Hematopoietic multipotent progenitor cell treated with erythropoietin and hydrocortisone succinate and interleukin-3 and kit ligand, for 15 days (in vitro differentiated cells): ENCODE data around the gene NUBPL.
"Not testable (repeated sequence)": the region's sequence is repeated elsewhere in the genome, so short reads cannot be mapped to it uniquely, and the experiment has no call there.

ENCODE experiments used
- DNase-seq: peaks from one replicate; pipeline ENCODE4 v3.0.0-alpha.2; 2015; ENCODE audit warnings: low spot score

The NUBPL gene

GRCh38 chr14:31745741-31746140 is 184.5 kb downstream of the NUBPL start:
- DNase-seq = no peak

- DNase-seq = no peak
These were observed 185.1 kb downstream of the NUBPL start for GRCh38 chr14:31746326-31746725.

DNA sequence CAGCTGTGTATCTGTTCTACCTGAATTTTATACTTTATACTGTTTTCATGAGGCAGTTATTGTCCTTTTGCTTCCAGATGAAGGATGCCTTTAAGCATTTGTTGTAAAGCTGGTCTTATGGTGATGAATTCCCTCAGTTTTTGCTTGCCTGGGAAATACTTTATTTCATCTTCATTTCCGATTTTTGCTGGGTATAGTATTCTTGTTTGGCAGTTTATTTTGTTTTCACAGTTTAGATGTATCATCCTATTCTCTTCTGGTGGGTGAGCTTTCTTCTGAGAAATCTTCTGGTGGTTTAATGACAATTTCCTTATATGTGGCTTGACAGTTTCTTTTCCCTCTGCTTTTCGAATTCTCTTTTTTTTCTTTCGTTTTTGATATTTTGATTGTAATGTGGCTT is 188.1 kb downstream of the NUBPL start:
- DNase-seq = no peak

GRCh38 chr14:31751047-31751446 is 189.8 kb downstream of the NUBPL start:
- DNase-seq = not testable (repeated sequence)

GRCh38 chr14:31752867-31753661 is 191.9 kb downstream of the NUBPL start:
- no peak for DNase-seq

GRCh38 chr14:31758941-31759340 is 197.7 kb downstream of the NUBPL start:
- peak; percentile 5 for DNase-seq

DNA sequence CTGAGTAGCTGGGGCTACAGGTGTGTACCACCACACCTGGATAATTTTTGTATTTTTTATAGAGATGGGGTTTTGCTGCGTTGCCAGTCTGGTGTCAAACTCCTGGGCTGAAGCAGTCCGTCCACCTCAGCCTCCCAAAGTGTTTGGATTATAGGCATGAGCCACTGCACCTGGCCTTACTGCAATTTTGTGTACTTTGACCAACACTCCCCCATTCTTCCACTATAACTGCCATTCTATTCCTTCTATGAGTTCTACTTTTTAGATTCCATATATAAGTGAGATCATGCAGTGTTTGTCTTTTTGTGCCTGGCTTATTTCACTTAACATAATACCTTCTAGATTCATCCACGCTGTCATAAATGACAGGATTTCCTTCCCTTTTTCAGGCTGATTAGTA is 199.1 kb downstream of the NUBPL start:
- DNase-seq = no peak

DNA sequence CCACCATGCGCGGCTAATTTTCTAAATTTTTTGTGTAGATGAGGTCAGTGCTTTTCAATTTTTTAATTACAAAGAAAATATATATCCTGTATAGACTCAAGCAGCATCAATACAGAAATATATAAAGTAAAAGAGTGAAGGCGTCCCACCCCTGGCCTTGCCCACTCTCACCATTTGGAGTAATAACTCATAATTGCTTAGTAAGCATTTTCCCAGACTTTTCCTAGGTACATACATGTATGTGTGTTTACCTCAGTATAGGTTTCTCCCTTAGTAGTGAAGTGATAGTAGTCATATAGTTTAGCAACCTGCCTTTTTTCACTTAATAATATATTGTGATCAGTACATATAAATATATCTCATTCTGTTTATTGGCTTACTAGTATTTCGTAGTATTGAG is 200.1 kb downstream of the NUBPL start:
- no peak for DNase-seq

- no peak for DNase-seq
These were observed 201.8 kb downstream of the NUBPL start for GRCh38 chr14:31763041-31763440.

GRCh38 chr14:31766315-31766892 is 205.2 kb downstream of the NUBPL start:
- no peak for DNase-seq

- no peak for DNase-seq
These were observed 207.2 kb downstream of the NUBPL start for GRCh38 chr14:31768355-31768754.

DNA sequence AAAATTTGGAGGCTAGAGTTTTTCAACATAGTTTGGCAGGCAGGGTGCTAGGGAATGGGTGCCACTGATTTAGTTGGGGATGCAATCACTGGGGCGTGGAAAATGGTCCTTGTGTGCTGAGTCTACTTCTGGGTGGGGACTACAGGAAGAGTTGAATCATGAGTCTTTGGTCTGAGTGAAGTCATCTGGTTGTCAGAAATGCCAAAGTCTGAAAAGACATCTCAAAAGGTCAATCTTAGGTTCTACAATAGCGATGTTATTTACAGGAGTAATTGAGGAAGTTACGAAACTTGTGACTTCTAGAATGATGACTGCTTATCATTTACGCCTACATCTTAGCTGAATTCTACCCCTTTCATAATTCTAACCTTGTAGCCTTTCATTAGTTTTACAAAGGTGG is 209.1 kb downstream of the NUBPL start:
- DNase-seq = no peak

DNA sequence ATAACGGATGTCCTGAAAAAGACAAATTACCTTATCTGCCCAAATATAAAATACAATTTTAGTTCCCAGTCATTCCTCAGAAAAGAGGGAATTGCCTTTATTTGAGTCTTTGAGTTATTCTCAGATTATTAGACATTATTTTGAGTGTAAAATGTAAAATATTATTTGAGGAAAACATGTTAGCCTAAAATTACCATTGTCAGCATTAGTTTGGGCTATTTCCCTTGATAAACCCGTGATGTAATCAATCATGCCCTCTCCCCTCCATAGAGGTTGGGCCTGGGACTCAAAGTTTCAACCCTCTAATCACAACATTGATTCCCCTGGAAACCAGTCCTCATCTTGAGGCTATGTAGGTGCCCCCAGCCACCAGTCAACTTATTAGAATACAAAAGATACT is 213.4 kb downstream of the NUBPL start:
- no peak for DNase-seq

DNA sequence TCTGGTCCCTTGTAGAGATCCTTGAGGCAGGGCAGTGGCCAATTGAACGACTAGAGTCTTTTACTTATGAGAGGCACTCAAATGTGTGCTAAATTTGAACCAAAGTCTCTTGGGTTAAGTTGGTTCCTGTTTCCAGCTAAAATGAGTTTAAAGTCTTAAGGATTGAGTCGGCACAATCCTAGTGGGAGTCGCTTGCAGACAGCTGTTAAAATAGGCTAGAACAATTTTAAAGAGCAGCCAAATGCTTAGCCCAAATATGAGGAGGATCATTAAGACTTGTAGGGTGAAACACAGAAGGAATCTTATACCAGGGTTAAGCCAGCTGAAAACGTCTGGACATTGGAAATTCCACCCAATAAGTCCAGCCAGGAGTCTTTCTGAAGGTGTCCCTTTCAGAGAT is 216.1 kb downstream of the NUBPL start:
- DNase-seq = no peak

DNA sequence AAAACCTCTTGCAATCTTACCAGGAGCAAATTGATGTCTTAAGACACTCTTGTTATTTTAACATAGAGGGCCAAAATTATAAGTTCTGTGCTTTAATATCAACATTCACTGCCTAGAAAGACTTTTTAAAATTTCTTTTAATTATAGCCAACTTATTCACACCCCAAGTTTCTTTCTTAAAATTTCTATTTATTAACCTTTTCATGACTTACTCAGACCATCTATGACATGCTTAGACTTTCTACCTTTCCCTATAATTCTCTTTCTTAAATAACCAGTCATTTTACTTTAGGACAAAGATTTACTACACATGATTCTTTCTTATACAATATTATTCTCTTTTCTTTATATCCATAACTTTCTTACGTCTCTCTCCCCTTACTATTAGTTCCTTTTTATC is 220.4 kb downstream of the NUBPL start:
- no peak for DNase-seq

GRCh38 chr14:31785574-31785973 is 224.4 kb downstream of the NUBPL start:
- no peak for DNase-seq

- no peak for DNase-seq
These were observed 226.2 kb downstream of the NUBPL start for GRCh38 chr14:31787377-31787776.

DNA sequence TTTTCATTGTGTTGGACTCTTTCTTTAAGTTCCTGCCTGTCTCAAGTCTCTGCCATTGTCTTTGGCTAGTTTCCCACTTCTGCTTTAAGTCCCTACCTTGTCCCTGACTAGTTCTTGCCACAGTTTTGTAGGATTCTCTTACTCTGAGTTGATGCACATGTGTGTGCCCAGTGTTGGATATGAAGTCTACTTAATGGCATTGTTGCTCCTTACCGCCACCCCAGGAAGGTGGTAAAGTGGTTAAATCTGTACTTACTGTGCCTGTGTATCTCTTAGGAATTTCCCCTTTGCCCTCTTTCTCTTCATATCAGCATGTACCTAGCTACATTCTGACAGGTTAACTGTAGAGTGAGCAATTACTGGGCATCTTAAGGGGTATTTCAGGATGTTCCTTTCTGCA is 227.1 kb downstream of the NUBPL start:
- no peak for DNase-seq

DNA sequence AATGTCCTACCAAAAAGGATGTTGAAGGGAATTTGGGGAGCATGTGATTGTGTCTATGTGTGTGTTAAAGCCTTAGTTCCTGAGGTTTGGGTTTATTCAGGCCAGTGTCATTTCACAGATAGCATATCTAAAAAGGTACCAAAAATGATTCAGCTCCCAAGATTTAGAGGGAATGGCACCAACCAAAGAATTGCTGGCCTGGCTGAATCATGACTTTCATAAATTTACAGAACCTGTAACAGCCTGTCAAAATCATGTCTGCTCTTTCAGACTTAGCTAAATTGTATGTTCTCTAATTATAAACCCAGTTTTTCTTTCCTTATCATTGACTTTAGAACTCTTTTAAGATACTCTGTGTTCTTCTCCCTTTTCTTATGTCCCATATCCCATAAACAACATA is 231.5 kb downstream of the NUBPL start:
- no peak for DNase-seq

DNA sequence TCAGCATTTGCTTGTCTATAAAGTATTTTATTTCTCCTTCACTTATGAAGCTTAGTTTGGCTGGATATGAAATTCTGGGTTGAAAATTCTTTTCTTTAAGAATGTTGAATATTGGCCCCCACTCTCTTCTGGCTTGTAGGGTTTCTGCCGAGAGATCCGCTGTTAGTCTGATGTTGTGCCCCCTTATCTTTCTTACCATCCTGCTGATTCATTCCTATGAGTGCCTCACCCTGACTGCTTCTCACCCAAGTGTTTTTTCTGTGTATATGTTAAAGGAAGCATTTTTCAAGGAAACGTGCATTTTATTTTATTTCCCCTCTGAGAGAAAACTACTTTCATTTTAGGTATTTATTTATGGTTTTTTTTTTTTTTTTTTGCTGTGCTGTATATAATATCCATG is 236.7 kb downstream of the NUBPL start:
- not testable (repeated sequence) for DNase-seq

DNA sequence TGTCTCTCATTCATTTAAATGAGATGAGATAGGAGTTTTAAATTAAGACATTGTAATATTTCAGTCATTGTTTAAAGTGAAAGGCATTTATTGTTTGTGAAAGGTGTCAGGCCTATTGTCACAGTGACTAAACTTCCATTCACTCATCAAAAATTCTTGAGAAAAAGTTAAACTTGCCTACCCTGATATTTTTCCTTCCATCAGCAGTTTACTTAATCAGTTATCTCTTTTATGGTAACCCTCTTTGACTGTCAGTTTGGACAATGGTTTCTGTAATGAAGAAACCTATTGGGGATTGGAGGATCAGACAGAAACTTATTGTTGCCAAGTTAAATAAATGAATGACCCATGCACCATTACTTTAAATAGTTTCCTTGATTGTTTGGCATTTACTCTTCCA is 241.6 kb downstream of the NUBPL start:
- no peak for DNase-seq

DNA sequence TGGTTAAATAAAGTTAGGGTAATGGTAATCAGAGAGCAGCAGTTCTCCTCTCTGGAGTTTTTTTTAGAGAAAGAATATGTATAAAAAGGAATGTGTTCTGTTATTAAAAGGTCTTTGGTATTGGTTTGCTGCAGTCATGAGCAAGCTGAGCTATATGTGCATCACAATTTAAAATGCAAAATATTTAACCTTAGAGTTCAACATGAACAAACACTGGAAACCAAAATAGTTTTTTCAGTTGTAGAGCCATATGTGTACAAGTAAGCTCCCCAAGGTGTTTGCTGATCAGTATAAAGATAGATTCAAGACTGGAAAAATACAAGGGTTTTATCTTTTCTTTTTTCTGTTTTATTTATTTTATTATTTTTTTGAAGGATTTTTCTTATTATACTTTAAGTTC is 245.0 kb downstream of the NUBPL start:
- DNase-seq = no peak

DNA sequence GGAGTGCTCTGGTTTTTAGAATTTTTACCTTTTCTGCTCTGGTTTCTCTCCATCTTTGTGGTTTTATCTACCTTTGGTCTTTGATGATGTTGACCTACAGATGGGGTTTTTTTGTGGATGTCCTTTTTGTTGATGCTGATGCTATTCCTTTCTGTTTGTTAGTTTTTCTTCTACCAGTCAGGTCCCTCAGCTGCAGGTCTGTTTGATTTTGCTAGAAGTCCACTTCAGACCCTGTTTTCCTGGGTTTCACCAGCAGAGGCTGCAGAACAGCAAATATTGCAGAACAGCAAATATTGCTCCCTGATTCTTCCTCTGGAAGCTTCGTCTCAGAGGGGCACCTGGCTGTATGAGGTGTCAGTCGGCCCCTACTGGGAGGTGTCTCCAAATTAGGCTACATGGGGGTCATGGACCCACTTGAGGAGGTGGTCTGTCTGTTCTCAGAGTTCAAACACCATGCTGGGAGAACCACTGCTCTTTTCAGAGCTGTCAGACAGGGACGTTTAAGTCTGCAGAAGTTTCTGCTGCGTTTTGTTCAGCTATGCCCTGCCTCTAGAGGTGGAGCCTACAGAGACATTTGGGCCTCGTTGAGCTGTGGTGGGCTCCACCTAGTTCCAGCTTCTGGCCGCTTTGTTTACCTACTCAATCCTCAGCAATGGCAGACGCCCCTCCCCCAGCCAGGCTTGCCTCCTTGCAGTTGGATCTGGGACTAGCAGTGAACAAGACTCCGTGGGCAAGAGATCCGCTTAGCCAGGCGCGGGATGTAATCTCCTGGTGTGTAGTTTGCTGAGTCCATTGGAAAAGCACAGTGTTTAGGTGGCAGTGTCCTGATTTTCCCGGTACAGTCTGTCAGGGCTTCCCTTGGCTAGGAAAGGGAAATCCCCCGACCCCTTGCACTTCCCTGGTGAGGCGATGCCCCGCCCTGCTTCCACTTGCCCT is 250.8 kb downstream of the NUBPL start:
- DNase-seq = not testable (repeated sequence)
